ENCODE measurements around the gene COPG1. TPM values are rescaled to one million over a fixed set of nuclear protein-coding genes. Genes with fewer than 3 reads are reported as not detected.

Gene COPG1
- total and polyA plus RNA-seq, 2 donors (not counting 3 experiments of a cell fraction or from before 2014, with no cell fraction given), result 112 to 202 TPM

DNA sequence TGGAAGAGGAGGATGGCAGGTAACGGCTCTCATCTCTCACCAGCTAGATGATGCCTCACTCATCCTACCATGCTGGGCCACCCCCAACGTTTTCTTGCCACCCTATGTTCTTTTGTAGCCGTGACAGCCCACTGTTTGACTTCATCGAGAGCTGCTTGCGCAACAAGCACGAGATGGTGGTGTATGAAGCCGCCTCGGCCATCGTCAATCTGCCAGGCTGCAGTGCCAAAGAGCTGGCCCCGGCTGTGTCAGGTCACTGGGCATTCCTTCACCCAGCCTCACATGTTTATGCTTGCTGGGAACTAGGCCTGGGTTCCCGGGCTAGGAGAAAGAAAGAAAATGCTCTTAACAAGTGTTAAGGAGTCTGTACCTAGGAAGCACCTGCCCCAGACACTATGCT, 8.2 kb downstream of the COPG1 start:
- intact Hi-C loops (cut with micrococcal nuclease) (no loop called here), dilution Hi-C loops (cut with MboI; ENCODE audit: extremely low pct_ligation_motif_present, low sequenced_read_pairs) (no loop called here)
- Histone ChIP-seq H3K9me3 (replicated peaks; ENCODE audit: control insufficient read depth, insufficient read depth, low read length) (no peaks in the 10 kb centered on the region), H3K4me1 (ENCODE audit: control insufficient read depth, extremely low read depth, insufficient read depth, low read length) (no peaks in the 10 kb centered on the region), H3K4me3 (replicated peaks in 1 of 3; ENCODE audit: insufficient read depth in 1 of 3, low read depth in 1 of 3, low read length in 3 of 3) (no peak overlapping the region), H3K36me3 (ENCODE audit: control insufficient read depth in 2 of 2, extremely low read depth in 1 of 2, insufficient read depth in 2 of 2, low read length in 2 of 2) (peaks cover 52 to 73% of the 10 kb centered on the region in 2 experiments), H3K27ac (ENCODE audit: insufficient read depth, low read depth, low read length) (no peak overlapping the region), H3K4me2 (ENCODE audit: insufficient read depth, low read length) (no peak overlapping the region), H2AFZ (ENCODE audit: low read depth, low read length) (no peak overlapping the region), H3K9ac (replicated peaks; ENCODE audit: extremely low read depth, insufficient read depth, low read length) (no peak overlapping the region), H3K27me3 (ENCODE audit: control insufficient read depth in 2 of 2, insufficient read depth in 2 of 2, low read length in 2 of 2) (no peaks in the 10 kb centered on the region), H4K20me1 (replicated peaks; ENCODE audit: control insufficient read depth, extremely low read depth, insufficient read depth, low read length) (no peaks in the 10 kb centered on the region), H3K79me2 (ENCODE audit: control insufficient read depth, insufficient read depth, low read length) (peaks cover 3% of the 10 kb centered on the region), H3K9me1 (replicated peaks; ENCODE audit: control insufficient read depth, extremely low read depth, insufficient read depth, low read length) (no peaks in the 10 kb centered on the region)
- CTCF ChIA-PET, result interaction anchor here (1.4 kb wide), 1 partner anchor 61 kb away, joined by 3 read pairs; no protein-coding TSS in a partner anchor
- TF ChIP-seq POLR2A (IDR thresholded peaks at IDR 0.05; ENCODE audit: low read depth, low read length) (no peak), GATA2 (IDR thresholded peaks at IDR 0.05; ENCODE audit: insufficient read depth, insufficient read length, low read depth, low read length) (no peak), EZH2 (IDR thresholded peaks at IDR 0.05; ENCODE audit: borderline replicate concordance, low read depth, low read length, severe bottlenecking) (no peak), POLR2AphosphoS5 (IDR thresholded peaks at IDR 0.05; ENCODE audit: insufficient read depth, low read depth, low read length) (no peak), FOS (IDR thresholded peaks at IDR 0.05; ENCODE audit: borderline replicate concordance, insufficient read depth, low read length) (no peak), MYC (IDR thresholded peaks at IDR 0.05; ENCODE audit: low read depth, low read length) (no peak), JUN (IDR thresholded peaks at IDR 0.05; ENCODE audit: borderline replicate concordance, insufficient read depth, insufficient read length, low read depth) (no peak)
- TF ChIP-seq, protein P1, sequence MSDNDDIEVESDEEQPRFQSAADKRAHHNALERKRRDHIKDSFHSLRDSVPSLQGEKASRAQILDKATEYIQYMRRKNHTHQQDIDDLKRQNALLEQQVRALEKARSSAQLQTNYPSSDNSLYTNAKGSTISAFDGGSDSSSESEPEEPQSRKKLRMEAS (IDR thresholded peaks at IDR 0.05; ENCODE audit: insufficient read depth, insufficient read length), result no peak
- TF ChIP-seq, protein P2, sequence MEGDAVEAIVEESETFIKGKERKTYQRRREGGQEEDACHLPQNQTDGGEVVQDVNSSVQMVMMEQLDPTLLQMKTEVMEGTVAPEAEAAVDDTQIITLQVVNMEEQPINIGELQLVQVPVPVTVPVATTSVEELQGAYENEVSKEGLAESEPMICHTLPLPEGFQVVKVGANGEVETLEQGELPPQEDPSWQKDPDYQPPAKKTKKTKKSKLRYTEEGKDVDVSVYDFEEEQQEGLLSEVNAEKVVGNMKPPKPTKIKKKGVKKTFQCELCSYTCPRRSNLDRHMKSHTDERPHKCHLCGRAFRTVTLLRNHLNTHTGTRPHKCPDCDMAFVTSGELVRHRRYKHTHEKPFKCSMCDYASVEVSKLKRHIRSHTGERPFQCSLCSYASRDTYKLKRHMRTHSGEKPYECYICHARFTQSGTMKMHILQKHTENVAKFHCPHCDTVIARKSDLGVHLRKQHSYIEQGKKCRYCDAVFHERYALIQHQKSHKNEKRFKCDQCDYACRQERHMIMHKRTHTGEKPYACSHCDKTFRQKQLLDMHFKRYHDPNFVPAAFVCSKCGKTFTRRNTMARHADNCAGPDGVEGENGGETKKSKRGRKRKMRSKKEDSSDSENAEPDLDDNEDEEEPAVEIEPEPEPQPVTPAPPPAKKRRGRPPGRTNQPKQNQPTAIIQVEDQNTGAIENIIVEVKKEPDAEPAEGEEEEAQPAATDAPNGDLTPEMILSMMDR (IDR thresholded peaks at IDR 0.05; ENCODE audit: extremely low read depth in 1 of 2, insufficient read depth in 1 of 2, low read depth in 1 of 2, low read length in 2 of 2), result no peak
- POLR2A ChIA-PET, result no interaction called here
- FAIRE-seq (no peak), DNase-seq (ENCODE audit: low read depth, low spot score) (no peak)
- no TSS peak for BruUV-seq (replicated peaks)
